Femur (tissue), 1 donor: ENCODE data around the gene CEP63.
"Not testable (repeated sequence)": the region's sequence is repeated elsewhere in the genome, so short reads cannot be mapped to it uniquely, and the experiment has no call there.

ENCODE experiments used
- DNase-seq: peaks from one replicate; pipeline ENCODE4 v3.0.0-alpha.2; 2017

CEP63 gene

DNA sequence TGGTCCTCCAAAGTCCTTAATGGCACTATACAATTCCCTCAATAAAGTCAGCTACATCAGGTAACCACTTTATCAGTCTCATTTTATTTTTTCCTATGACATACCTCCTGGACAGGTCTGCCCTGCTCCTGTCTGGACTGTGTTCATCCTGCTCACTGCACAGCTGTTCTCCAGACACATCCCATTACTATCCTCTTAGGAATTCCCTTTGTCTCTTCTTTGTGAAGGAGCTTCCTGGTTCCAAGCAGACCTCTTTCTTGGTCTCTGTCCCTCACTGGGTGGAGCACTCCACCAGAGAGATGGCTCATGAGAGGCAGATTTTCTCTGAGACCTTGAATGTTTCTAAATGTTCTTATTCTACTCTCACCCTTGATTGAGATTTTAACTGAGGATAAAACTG is 104.9 kb downstream of the CEP63 start:
- no peak for DNase-seq

DNA sequence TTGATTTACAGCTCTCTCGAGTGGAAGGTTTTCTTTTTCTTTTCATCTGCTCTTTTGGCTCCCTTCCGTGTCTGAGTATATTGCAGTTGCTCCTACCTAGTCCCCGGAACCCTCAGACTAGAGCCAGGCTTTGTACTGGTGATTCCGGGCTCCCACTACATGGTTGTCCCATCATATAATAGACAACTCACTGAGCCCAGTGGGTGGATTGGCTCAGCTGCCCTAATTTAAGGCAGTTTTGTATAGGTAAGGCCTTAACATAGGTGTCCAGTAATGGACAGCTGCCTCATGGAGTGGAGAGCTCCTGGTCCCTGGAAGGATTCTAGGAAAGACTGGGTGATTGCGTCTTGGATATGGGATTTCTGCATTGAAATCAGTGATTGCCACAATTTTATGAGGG is 106.9 kb downstream of the CEP63 start:
- no peak for DNase-seq

DNA sequence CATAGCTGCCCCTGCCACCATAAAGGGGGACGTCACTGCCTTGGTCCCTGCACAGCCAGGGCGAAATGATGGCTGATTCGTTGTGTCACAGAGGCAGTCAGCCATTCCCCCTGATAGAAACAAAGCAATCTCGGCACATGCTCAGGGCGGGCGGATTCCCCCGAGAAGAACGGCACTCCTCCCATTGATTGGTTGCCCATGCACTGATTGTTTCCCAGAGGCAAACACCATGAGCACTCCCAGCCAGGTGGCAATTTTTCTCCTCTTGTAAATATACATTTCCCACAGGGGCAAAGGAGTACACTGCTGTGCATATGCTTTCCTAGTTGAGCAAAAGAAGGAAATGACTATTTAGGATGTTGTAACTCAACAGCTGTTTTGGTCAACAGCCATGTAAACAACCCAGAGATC is 108.5 kb downstream of the CEP63 start:
- no peak for DNase-seq

GRCh38 chr3:134594986-134595385 is 109.1 kb downstream of the CEP63 start:
- DNase-seq: not testable (repeated sequence)

DNA sequence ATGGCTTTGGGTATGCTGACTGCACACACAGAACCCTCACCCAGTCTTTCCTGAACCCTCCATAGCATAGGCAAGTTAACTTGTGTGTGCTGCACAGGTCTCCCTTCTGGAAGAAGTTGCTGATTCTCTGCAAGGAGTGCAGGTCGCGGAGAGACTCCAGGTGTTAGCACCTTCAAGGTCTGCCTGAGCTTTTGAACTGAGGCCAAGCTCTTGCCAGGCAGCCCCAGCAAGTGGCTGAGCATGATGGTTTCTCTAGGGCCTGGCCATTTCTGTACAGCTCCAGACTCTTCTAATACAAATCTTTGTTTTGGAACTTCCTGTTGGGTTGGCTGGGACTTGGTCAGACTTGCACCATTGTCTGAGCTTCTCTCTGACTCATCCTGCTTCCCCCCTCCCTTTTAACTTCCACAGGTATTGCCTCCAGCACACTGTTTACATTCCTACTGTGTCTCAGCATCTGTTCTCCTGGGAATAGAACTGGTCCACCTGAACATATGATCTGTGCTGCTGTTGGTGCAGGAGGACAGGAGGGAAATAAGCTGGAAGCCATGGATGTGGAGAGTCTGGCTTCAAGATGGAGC is 111.6 kb downstream of the CEP63 start:
- DNase-seq: no peak

GRCh38 chr3:134598763-134599545 is 113.1 kb downstream of the CEP63 start:
- no peak for DNase-seq

GRCh38 chr3:134600206-134600605 is 114.3 kb downstream of the CEP63 start:
- no peak for DNase-seq

DNA sequence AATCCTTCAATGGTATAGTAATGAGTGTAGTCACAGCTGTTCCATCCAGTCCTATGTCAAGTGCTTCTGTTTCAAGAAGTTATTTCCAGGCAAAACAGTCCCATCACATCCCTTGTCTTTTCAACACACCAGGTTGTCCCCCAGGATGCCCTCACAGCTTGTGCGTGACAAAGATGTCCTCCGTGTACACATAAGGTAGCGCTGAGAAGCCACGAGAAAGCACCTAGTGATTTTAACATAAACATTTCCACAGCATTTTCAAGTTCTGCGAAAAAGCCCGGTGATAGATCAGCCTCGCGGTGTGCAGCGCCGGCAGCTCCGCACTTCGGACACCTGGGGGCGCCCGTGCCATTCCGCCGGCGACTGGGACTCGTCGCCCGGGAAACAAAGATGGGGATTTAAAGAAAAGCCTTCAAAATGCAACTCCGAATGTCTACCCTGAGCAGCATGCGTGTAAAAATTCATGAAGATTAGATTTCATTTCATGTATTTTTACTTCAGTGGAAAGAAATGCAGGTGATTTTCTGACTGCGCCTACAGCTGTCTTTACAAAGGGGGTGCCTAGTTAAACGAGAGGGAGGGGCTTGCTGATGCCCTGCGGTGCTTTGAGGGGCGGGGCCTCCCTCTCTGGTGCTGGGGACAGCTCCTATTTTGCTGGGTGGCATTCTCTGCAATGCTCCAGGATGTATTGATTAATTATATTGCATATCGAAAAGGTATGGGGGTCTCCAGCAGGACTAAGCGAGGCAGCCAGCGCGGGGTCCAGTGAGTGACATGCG is 115.0 kb downstream of the CEP63 start:
- peak; percentile 84 for DNase-seq

DNA sequence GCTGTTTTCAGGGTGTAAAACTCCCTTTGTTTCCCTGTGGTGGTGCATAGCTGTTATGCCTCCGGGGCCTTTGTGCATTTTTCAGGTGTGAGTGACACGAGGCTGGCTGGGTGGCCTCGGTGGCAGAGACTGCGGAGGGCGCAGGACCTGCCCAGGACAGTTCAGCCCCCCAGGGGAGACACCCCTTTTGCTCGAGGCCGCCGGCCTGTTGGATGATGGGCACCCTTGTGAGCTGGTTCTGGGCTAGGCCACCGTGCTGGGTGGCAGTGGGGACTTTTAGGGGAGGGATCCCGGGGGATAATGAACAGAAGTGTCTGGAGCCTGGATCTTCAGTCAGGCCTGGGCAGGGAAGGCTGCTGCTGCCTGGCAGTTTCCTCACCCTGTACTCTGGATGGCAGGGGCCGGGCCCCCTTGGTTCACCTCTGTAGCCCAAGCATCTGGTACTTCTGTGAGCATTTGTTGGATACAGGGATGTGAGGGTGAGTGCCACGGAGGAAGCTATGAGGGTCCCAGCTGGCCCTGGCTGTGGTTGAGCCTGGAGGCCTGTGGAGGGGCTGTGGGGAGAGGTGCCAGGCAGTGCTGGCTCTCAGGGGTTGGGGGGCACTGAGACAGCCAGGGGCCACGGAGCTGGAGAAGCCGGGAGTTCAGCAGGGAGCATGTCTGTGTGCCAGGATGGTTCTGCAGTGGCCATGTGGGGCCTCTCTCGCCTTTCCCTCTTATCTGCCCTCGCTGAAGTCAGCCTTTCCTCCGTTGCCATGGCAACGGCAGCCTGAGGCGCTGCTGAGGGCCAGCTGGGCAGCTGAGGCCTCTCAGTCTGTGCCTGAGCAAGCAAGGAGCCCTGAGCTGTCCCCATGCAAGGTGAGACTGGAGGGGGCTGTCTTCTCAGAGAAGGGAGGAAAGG is 115.9 kb downstream of the CEP63 start:
- DNase-seq: no peak

DNA sequence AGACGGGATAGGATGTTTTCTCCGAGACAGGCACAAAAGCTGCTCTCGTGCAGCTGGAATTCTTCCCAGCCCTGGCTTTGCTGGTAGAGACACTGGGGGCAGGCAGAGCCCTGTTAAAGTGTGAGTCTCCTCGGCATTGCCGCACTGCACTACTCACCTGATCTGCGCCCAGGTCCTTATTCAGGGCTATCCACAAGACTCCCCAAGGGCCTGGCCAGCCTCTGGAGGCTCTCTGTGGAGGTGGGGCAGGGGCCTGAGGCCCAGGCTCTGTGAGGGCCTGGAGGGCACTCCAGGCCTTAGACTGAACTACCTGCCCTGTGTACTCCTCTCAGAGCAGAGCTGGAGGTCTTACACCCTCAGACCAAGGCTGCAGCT is 116.6 kb downstream of the CEP63 start:
- no peak for DNase-seq

GRCh38 chr3:134603480-134603879 is 117.6 kb downstream of the CEP63 start:
- no peak for DNase-seq

- no peak for DNase-seq
Observed at GRCh38 chr3:134603956-134604355, 118.1 kb downstream of the CEP63 start.

DNA sequence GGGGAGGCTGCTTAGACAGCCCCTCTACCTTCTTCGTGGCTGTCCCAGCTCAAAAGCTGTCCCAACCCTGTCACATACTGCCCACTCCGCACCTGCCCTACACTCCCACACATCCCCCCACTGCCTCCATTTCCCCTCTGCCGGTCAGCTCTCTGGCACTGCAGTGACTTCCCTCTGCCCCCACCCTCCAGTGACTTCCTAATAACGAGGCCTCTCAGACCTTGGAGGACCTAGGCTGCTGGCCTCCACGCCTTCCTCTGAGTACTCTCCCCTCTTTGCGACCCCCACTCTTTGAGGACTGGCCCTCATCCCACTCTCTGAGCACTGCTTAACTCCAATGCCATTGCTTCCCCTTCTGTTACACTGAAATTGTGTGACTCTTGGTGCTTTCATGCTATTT is 119.7 kb downstream of the CEP63 start:
- DNase-seq: no peak

- no peak for DNase-seq
Observed at GRCh38 chr3:134606033-134607025, 120.5 kb downstream of the CEP63 start.

DNA sequence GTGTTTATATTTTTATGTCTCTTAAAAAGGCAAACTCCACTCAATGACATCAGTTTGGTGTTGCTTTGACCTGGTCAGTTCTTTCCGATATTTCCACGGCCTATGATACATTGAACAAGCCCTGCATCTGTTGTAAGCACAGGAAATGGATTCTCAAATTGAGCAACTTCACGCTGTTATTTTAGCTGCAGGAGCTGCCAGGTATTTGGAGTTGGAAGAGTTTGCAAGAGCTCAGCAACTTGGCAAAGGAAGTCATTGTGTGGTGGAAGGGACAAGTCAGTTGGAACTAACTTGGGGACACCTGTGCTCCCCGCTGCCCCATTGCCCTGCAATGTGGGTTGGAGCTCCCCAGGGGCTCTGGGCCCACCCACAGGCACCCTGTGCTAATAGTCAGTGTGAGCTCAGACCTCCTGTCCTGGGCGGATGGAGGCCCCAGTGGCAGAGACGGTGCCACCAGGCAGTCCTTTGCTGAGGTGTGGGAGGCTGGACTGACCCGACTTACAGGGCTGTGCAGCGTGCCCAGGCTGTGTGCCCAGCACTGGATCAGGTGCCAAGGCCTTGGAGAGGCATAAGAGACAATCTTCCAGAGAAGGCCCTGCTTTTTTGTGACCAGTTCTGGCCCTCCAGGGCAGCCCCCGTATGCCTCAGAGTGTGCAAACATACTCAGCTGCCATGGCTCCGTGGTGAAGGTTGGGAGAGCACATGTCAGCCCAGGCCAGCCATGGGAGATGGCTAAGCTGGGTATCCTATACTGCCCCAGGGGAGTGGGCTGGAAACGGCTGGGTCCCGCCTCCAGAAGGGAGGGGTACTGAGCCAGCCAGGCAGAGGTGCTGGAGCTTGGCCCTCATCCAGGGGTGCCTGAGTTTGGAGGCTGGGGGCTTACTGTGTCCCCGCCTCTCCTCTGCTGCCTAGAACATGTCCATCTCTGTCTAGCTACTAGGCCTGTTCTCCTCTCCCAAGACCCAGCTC is 121.5 kb downstream of the CEP63 start:
- DNase-seq: no peak

GRCh38 chr3:134608023-134608770 is 122.3 kb downstream of the CEP63 start:
- no peak for DNase-seq

GRCh38 chr3:134608771-134609435 is 123.0 kb downstream of the CEP63 start:
- no peak for DNase-seq

DNA sequence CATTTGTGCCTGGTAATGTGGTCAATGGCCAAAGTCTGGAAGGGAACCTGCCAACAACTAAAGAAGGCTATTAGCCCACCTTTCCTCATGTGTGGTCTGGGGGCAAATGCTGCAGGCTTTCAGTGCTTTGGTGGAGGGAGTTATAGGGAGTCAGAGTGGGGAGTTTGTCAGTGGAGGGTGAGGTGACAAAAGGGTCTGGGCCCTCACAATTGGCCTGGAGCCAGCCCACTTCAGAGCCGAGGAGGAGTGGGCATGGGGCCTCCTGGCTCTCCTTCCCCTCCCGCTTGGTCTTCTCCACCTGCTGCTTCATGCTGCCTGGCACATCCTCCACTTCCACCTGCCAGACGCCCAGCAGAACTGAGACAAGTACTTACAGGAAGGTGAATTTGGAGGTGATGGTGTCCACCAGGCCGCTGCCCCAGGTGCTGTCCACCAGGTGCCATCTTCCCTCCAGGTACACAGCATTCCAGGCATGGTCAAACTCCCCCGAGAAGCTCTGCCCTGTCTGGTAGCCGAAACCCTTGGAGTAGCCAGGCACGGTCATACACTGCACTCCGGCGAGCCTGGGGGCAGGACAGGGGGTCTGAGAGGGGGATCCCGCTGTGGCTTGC is 124.1 kb downstream of the CEP63 start:
- no peak for DNase-seq
